ENCODE measurements around the gene RPGRIP1.

Gene RPGRIP1

DNA sequence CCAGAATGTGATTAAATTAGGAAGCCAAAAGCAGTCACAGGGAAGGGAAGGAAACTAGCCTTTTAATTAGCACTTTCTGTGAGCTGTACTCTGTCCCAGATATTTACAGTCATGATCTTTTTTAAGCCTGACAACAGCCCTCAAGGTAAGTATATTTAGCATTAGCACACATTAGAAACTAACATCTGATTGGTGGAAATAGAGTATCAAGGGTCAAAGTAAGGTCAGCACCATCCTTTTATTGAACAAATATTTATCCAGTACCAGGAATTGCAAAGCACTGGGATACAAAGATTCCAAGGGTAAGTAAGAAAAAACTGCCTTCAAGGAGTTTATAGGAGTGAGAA lies 28.2 kb downstream of the RPGRIP1 start:
- H3K79me2 ChIP-seq (ENCODE audit: control insufficient read depth, low read length), result no peaks in the 10 kb centered on the region; the same call in 1 of the 2 replicates
- no peaks in the 10 kb centered on the region for H3K36me3 ChIP-seq (ENCODE audit: control insufficient read depth, low read length)
- no peak for TF ChIP-seq EZH2phosphoT487 (IDR thresholded peaks at IDR 0.05; ENCODE audit: borderline replicate concordance, low read length)
- TF ChIP-seq, protein P1, sequence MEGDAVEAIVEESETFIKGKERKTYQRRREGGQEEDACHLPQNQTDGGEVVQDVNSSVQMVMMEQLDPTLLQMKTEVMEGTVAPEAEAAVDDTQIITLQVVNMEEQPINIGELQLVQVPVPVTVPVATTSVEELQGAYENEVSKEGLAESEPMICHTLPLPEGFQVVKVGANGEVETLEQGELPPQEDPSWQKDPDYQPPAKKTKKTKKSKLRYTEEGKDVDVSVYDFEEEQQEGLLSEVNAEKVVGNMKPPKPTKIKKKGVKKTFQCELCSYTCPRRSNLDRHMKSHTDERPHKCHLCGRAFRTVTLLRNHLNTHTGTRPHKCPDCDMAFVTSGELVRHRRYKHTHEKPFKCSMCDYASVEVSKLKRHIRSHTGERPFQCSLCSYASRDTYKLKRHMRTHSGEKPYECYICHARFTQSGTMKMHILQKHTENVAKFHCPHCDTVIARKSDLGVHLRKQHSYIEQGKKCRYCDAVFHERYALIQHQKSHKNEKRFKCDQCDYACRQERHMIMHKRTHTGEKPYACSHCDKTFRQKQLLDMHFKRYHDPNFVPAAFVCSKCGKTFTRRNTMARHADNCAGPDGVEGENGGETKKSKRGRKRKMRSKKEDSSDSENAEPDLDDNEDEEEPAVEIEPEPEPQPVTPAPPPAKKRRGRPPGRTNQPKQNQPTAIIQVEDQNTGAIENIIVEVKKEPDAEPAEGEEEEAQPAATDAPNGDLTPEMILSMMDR (IDR thresholded peaks at IDR 0.05; ENCODE audit: low read depth, low read length, poor library complexity, severe bottlenecking), result no peak
- H3F3A ChIP-seq (ENCODE audit: control insufficient read depth, insufficient read depth), result peaks cover 23% of the 10 kb centered on the region
- peak overlapping the region; percentile 85 for H3K4me3 ChIP-seq (ENCODE audit: low read length)
- no peaks in the 10 kb centered on the region for H4K20me1 ChIP-seq (ENCODE audit: control insufficient read depth, insufficient read depth, low read depth, low read length)
- no peaks in the 10 kb centered on the region for H3K9me3 ChIP-seq (ENCODE audit: control insufficient read depth, insufficient read depth, low read length)
- H3K9me2 ChIP-seq (replicated peaks; ENCODE audit: control insufficient read depth, low read length), result no peaks in the 10 kb centered on the region
- H3K27me3 ChIP-seq (ENCODE audit: control insufficient read depth, low read length), result no peaks in the 10 kb centered on the region
- H3K27ac ChIP-seq (ENCODE audit: low read depth, low read length), result peak overlapping the region; percentile 89
- H3K4me2 ChIP-seq (ENCODE audit: low read length), result peak overlapping the region; percentile 98
- peaks cover 43% of the 10 kb centered on the region for H3K4me1 ChIP-seq (ENCODE audit: control insufficient read depth, low read length)

DNA sequence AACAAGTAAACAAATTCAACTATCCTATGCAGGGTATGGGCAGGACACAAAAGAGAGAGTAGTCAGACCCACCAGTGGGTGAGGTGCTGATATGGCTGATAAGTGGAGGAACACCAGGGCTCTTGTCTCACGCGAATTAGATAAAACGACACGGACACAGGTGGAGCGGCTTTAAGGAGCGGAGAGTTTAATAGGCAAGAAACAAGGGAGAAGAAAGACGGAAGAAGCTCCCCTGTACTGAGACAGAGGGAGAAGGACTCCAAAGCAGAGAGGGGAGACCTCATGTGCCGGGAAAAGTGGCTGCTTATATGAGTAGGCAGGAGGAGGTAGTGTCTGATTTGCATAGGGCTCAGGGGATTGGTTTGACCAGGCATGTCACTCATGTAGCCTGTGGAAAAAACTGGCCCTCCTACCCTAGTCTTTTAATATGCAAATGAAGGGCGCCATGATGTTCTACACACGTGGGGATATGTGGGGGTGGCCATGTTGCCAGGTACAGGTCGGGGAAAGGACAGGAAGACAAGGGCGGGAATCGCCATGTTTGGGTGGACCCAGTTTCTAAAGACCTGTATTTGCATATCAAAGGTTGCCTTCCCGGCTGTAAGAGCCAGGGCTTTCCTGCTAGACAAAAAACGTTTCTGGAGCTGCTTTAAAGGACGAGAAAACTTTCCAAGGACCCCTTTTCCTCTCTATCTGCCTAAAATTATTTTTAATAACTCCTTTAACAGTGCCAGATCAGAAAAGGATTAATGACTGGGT lies 28.8 kb downstream of the RPGRIP1 start:
- H3K36me3 ChIP-seq (ENCODE audit: control insufficient read depth, low read length), result no peaks in the 10 kb centered on the region
- no peaks in the 10 kb centered on the region; the same call in 1 of the 2 replicates for H3K79me2 ChIP-seq (ENCODE audit: control insufficient read depth, low read length)
- no peaks in the 10 kb centered on the region for H3K9me3 ChIP-seq (ENCODE audit: control insufficient read depth, insufficient read depth, low read length)
- no peaks in the 10 kb centered on the region for H3K27me3 ChIP-seq (ENCODE audit: control insufficient read depth, low read length)
- peak overlapping the region; percentile 98 for H3K4me2 ChIP-seq (ENCODE audit: low read length)
- H3F3A ChIP-seq (ENCODE audit: control insufficient read depth, insufficient read depth), result peaks cover 23% of the 10 kb centered on the region
- no peaks in the 10 kb centered on the region for H3K9me2 ChIP-seq (replicated peaks; ENCODE audit: control insufficient read depth, low read length)
- H3K4me3 ChIP-seq (ENCODE audit: low read length), result peak overlapping the region; percentile 85
- TF ChIP-seq EZH2phosphoT487 (IDR thresholded peaks at IDR 0.05; ENCODE audit: borderline replicate concordance, low read length), result no peak
- TF ChIP-seq, protein P1 (IDR thresholded peaks at IDR 0.05; ENCODE audit: low read depth, low read length, poor library complexity, severe bottlenecking), result no peak
- H3K27ac ChIP-seq (ENCODE audit: low read depth, low read length), result peak overlapping the region; percentile 89
- H3K4me1 ChIP-seq (ENCODE audit: control insufficient read depth, low read length), result peaks cover 48% of the 10 kb centered on the region
- no peaks in the 10 kb centered on the region for H4K20me1 ChIP-seq (ENCODE audit: control insufficient read depth, insufficient read depth, low read depth, low read length)

DNA sequence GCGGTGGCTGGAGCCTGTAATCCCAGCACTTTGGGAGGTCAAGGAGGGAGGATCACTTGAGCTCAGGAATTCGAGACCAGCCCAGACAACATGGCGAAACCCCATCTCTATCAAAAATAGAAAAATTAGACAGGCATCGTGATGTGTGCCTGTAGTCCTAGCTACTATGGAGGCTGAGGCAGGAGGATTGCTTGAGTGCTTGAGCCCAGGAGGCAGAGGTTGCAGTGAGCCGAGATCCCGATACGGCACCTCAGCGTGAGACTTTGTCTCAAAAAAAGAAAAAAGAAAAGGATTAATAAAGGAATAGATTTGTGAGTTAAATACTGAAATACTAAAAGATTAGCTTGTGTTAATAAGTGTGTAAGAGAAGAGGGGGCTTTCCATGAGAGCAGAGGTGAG lies 29.4 kb downstream of the RPGRIP1 start:
- H3K79me2 ChIP-seq (ENCODE audit: control insufficient read depth, low read length), result no peaks in the 10 kb centered on the region; the same call in 1 of the 2 replicates
- peaks cover 23% of the 10 kb centered on the region for H3F3A ChIP-seq (ENCODE audit: control insufficient read depth, insufficient read depth)
- H3K36me3 ChIP-seq (ENCODE audit: control insufficient read depth, low read length), result no peaks in the 10 kb centered on the region
- H3K4me3 ChIP-seq (ENCODE audit: low read length), result peak overlapping the region; percentile 70
- H3K4me2 ChIP-seq (ENCODE audit: low read length), result peak overlapping the region; percentile 98
- TF ChIP-seq EZH2phosphoT487 (IDR thresholded peaks at IDR 0.05; ENCODE audit: borderline replicate concordance, low read length), result no peak
- TF ChIP-seq, protein P1 (IDR thresholded peaks at IDR 0.05; ENCODE audit: low read depth, low read length, poor library complexity, severe bottlenecking), result no peak
- H3K9me2 ChIP-seq (replicated peaks; ENCODE audit: control insufficient read depth, low read length), result no peaks in the 10 kb centered on the region
- H3K27me3 ChIP-seq (ENCODE audit: control insufficient read depth, low read length), result no peaks in the 10 kb centered on the region
- peaks cover 53% of the 10 kb centered on the region for H3K4me1 ChIP-seq (ENCODE audit: control insufficient read depth, low read length)
- H3K27ac ChIP-seq (ENCODE audit: low read depth, low read length), result peak overlapping the region; percentile 68
- H3K9me3 ChIP-seq (ENCODE audit: control insufficient read depth, insufficient read depth, low read length), result no peaks in the 10 kb centered on the region
- H4K20me1 ChIP-seq (ENCODE audit: control insufficient read depth, insufficient read depth, low read depth, low read length), result no peaks in the 10 kb centered on the region

Measured in DOHH2 (cell line).